Raji (cell line): ENCODE data around the gene FHAD1.

Experiments used
- POLR2A ChIP-seq: IDR thresholded peaks from 2 replicates; pipeline ENCODE4 v1.6.1; 2011; ENCODE audit warnings: low read depth, low read length, control low read depth; ENCODE audit not compliant: insufficient read depth

FHAD1 gene

DNA sequence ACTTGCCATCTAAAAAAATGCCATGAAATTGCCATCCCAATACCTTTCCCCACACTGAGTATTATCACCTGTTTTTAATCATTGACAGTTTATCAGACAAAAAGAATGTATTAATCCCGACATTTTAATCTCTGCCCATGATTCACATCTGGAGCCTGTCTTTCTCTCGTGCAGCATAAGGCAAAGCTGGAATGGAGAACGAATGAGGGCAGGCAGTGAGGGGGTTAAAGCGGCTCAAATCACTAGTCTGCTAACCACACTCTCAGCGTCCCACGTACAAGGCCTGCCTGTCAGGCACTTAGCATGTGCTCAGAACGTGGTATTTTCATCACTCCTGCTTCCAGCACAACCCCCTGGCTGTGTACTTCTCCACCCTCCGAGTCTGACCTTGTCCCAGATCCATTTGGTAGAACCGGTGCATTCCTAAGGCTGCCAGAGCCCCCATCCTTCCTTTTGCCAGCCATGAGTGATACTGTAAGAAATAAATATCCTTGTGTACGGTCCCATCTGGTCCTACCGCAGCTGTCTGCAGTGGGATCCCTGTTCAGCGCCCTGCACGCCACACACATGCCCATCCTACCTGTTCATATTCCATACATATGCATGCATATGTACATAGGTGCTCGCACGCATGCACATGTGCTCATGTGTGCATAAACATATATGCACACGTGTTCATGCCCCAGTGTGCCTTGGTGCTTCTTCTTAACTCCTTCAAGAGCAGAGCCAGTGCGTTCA, 34.6 kb upstream of the FHAD1 start:
- no peak for TF ChIP-seq POLR2A

GRCh38 chr1:15212954-15213291, 34.1 kb upstream of the FHAD1 start:
- TF ChIP-seq POLR2A: no peak

DNA sequence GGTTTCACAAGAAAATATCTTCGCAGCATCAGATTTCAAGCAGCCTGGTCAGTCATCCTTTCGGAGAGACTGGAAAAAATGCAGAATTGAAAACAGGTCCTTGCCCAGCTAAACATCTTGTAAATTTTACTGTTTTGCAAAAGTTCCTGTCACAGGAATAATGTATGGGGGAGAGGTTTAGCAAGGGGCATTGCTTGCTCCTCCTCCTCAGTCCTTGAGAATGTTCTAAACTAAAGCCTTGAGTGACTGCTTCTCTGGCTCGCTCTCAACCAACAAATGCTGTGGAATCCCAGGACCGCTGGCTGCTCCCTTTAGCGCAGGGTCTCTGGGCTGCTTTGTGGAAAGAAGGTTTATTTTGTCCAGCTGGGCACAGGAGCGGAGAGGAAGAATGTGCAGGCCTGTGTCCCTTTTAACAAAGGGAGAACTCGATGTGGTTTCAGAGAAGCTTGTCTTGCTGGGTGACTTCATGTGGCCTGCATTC, 33.6 kb upstream of the FHAD1 start:
- no peak for TF ChIP-seq POLR2A

DNA sequence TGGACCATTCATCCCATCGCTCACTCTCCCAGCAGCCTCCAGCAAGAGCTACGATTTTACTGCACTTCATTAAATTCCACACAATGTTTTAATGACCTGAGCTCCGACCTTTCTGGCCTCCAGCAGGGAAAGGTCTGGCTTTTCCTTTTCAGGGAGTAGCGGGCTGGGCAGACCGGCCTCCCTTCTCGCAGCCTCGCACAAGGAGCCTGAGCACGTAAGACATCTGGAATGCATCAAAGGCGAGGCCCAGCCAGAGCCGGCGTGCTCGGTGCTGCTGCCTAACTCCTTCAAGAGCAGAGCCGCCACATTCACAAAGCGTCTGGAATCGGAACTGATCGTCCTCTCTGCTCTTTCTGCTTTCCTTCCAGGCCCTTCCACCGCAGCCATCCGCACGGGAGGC, 32.5 kb upstream of the FHAD1 start:
- TF ChIP-seq POLR2A: no peak

DNA sequence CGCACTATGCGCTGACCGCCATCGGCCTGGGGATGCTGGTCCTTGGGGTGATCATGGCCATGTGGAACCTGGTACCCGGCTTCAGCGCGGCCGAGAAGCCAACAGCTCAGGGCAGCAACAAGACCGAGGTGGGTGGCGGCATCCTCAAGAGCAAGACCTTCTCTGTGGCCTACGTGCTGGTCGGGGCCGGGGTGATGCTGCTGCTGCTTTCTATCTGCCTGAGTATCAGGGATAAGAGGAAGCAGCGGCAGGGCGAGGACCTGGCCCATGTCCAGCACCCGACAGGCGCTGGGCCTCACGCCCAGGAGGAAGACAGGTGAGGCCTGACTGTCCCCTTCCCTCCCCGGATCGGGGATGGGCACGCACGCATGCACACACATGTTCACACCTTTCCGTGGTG, 31.9 kb upstream of the FHAD1 start:
- TF ChIP-seq POLR2A: no peak

DNA sequence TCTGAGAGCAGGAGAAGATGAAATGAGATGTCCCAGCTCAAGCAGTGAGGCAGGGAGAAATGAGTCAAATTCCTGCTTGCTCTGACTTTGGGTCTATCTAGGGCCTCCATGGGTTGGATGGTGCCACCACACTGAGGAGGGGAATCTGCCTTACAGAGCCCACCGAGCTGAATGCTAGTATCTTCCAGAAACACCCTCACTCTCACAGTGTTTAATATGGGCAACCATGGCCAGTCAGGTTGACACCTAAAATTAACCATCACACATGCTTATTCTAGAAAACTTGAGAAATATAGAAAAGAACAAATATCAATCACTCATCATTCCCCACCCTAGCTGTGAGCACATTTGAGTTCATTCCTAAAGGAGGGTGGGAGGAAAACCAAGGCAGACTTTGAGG, 29.4 kb upstream of the FHAD1 start:
- TF ChIP-seq POLR2A: no peak

- TF ChIP-seq POLR2A: no peak
These were observed 28.4 kb upstream of the FHAD1 start for GRCh38 chr1:15218287-15219279.

GRCh38 chr1:15219280-15220023, 27.6 kb upstream of the FHAD1 start:
- TF ChIP-seq POLR2A: no peak

DNA sequence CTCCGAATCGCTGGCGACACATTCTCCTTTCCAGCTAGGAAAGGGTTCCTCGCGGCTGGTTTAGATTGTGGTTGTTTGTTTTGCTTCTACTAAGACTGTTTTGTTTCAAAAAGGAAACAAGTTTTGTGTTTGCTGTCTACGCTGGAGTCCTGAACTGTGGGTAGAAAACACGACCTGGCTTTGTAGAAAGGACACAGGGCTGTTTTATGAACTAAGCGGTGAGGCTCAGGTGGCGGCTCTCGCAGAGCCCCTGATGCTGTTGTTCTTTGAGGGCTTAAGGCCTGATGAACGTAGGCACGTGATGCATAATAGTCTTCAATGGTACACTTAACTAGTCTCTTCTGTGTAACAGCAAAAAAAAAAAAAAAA, 27.0 kb upstream of the FHAD1 start:
- no peak for TF ChIP-seq POLR2A

DNA sequence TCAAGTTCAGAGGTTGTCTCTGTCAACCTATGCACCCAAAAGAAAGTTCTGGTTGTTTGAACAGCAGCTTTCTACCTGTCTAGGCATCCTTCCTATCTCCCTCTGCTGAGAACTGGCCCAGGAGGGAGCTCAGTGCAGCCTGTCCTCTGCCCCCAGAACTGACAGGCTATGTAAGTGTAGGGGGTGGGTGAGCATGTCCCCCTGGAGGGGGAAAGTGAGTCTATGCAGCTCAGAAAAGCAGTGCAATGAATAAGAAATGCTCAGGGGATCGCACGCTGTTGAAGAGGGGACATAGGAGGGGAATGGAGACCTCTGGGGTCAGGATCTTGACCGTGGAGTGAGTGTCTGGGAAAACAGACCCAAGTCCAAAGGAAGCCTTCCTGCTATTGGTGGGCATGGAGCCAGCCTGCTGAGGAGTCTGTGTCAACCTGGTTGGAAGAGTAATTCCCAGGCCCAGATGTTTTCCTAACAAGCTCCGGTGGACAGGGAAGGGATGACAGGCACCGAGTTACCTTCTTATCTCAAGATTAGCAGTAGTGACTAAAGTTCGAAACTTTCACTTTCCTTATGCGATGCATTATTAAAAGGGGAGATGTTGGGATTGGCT, 26.1 kb upstream of the FHAD1 start:
- no peak for TF ChIP-seq POLR2A

DNA sequence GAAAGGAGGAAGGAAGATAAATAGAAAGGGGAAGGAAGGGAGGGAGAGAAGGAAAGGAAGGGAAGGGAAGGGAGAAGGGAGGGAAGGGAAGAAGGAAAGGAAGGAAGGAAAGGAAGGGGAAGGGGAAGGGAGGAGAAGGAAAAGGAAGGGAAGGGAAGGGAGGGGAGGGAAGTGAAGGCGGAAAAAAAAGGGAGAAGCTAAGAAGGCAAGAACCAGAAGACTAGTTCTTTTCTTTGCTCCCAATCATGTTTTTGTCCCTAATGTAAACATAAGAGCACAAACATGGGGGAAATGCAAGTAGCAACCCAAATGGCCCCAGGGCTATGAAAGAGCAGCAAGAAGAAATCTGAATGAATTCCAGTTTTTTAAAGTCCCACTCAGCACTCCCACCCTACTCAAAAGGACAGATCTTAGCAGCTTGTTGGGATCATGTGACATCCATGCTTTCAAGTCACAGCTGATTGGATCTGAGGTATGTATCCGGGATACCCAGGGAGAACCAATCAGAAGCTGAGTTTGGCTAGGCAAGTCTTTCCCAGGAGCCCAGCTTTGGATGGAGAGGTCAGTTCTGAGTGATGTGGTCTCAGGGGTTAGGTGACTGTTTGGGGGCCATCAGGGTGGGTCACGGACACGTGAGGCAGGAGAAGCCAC, 24.2 kb upstream of the FHAD1 start:
- no peak for TF ChIP-seq POLR2A

DNA sequence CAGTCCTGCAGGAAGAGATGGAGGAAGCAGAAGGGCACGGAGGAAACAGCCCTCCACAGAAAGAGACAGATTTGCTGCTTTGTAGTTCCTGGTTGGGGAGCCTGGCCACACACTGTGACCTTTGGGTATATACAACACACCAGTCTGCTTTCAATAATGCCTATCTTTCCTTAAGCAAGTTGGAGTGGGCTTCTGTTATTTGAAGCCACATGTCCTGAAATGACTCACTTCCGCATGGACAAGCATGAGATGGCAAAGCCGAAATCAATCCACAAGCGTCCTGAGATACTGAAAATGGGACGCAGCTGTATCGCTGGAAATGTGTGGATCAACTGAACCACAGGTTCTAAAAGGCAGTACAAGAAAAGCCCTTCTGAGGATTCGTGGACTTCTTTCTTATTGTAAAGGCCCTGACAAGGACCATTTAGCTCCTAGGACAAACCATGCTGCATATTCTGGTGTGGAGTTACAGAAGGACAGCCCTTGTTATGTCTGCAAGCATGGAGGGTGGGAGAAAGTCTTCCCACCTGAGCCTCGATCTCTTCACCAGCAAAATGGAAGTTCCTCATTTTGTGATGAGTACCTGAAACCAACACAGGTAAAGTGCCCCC, 22.7 kb upstream of the FHAD1 start:
- TF ChIP-seq POLR2A: no peak

DNA sequence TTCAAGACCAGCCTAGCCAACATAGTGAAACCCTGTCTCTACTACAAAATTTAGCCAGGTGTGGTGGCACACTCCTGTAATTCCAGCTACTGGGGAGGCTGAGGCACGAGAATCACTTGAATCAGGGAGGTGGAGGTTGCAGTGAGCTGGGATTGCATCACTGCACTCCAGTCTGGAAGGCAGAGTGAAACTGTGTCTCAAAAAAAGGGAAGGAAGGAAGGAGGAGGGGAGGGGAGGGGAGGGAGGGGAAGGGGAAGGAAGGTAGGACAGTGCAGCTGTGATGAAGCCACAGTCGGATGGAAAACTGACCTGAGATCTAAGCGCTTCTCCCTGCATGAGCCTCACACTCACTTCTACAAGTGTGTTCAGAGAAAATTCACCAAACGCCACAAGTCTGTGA, 22.0 kb upstream of the FHAD1 start:
- TF ChIP-seq POLR2A: no peak

- no peak for TF ChIP-seq POLR2A
These were observed 21.6 kb upstream of the FHAD1 start for GRCh38 chr1:15225461-15225860.
